ENCODE data around the gene SLC9A5.
A peak's percentile ranks its signal among the peaks of the same experiment; 100 is the strongest.

The SLC9A5 gene

GRCh38 chr16:67282447-67282805, 33.6 kb downstream of the SLC9A5 start:
- no peak for DNase-seq

GRCh38 chr16:67283039-67283825, 34.5 kb downstream of the SLC9A5 start:
- no peak for DNase-seq

DNA sequence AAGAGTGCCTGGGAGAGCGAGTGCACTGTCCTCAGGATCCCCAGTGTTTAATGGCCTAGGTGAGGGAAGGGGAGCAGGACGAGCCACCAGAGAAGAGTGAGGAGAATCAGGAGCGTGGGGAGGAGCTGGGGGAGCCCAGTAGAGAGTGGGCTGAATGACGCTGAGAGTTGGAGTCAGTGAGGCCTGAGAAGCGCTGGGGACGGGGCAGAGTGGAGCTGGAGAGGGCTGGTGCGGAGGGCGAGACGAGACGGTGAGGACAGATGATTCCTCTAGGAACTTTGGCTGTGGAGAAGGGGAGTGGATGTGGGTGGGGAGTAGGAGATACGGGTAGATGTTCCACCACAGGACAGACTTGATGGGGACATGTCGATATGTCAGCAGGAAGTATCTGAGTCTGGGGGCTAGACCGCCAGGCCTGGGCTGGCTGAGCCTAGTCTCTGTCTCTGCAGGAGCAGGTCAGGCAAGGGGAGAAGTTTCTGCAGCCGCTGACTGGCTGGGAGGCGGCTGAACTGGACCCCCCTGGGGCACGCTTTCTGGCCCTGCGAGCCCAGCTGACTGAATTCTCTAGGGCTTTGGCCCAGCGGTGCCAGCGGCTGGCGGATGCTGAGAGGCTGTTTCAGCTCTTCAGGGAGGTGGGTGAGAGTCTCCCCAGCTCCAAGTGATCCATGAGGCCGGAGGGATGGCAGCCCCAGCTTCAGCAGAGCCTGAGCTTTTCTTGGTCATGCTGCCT, 35.2 kb downstream of the SLC9A5 start:
- DNase-seq = no peak

DNA sequence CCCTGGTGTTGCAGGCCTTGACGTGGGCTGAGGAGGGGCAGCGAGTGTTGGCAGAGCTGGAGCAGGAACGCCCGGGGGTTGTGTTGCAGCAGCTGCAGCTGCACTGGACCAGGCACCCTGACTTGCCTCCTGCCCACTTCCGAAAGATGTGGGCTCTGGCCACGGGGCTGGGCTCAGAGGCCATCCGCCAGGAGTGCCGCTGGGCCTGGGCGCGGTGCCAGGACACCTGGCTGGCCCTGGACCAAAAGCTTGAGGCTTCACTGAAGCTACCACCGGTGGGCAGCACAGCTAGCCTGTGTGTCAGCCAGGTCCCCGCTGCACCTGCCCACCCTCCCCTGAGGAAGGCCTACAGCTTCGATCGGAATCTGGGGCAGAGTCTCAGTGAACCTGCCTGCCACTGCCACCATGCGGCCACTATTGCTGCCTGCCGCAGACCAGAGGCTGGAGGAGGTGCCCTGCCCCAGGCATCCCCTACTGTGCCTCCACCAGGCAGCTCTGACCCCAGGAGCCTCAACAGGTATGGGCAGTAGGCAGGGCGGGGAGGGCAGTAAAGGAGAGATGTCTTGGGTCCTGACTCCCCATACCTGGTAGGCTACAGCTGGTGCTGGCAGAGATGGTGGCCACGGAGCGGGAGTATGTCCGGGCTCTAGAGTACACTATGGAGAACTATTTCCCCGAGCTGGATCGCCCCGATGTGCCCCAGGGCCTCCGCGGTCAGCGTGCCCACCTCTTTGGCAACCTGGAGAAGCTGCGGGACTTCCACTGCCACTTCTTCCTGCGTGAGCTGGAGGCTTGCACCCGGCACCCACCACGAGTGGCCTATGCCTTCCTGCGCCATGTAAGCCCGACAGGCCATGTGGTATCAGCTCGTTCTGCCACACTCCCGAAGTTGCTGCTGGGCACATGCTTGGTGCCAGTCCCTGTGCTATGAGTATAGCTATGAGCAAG, 36.2 kb downstream of the SLC9A5 start:
- DNase-seq = no peak

DNA sequence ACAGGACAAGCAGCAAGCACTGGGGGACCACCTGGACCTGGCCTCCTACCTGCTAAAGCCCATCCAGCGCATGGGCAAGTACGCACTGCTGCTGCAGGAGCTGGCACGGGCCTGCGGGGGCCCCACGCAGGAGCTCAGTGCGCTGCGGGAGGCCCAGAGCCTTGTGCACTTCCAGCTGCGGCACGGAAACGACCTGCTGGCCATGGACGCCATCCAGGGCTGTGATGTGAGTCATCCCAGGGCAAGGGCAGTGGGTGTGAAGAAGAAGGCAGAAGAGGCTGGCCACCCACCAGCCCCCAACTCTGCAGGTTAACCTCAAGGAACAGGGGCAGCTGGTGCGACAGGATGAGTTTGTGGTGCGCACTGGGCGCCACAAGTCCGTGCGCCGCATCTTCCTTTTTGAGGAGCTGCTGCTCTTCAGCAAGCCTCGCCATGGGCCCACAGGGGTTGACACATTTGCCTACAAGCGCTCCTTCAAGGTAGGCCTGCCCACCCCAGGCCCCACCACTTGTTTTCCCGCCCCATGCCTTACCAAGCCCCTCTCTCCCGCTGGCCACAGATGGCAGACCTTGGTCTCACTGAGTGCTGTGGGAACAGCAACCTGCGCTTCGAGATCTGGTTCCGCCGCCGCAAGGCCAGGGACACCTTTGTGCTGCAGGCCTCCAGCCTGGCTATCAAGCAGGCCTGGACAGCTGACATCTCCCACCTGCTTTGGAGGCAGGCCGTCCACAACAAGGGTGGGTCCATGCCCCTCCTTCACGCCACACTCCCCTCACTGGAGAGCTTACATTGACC, 37.9 kb downstream of the SLC9A5 start:
- no peak for DNase-seq

DNA sequence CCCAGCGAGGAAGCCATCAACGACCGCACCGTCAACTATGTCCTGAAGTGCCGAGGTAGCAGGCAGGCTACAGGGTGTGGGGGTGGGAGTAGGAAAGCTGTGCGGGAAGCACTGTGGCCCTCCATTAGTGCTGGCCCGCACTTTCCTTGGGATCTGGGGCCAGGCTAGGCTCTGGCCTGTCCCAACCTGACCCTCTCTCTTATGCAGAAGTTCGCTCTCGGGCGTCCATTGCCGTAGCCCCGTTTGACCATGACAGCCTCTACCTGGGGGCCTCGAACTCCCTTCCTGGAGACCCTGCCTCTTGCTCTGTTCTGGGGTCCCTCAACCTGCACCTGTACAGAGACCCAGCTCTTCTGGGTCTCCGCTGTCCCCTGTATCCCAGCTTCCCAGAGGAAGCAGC, 39.2 kb downstream of the SLC9A5 start:
- DNase-seq = no peak

GRCh38 chr16:67291461-67291860, 42.7 kb downstream of the SLC9A5 start:
- no peak for DNase-seq

DNA sequence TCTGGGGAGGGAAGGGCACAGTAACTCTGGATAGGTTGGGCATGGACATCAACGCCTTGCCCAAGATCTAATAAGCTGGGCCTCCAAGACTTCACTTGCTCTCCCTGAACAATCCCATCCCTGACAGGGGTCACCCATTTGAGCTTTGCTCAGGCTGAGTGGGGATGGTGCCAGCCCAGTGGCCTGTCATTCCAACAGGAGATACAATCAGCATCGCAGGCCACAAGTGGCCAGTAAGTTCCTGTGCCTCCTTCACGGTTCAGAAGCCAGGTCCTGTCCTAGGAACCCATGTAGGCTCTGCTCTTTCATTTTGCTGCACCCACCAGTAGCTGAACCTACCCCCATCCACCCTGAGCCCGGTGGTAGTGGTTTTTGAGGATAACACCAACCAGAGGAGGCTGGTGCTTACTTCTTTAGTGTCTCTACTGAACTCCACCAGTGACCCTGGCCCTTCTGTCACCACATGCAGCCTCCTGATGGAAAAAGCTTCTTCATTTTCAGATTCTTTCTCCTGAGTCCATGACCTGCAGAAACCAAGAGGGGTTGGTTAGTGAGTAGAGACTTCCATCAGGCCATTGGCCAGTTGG, 45.5 kb downstream of the SLC9A5 start:
- DNase-seq = no peak

DNA sequence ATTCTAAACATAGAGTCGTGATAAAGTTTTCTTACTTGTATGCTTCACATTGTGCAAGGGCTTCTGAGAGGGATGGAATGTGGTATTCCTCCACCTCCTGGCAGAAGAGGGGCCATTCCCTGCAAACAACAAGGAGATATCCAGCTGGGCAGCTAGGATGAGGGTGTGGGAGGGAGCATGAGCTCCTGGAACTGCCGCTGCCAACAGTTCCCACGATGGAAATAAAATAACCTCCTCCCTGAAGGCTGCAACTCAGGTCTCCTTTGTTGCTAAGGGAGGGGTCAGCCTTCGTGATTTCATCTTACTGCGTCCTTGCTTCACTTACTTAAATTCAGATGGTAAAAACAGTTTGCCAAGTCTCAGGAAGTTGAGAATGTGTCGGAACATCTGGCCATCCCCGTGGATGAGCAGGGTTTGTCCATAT, 46.2 kb downstream of the SLC9A5 start:
- no peak for DNase-seq

DNA sequence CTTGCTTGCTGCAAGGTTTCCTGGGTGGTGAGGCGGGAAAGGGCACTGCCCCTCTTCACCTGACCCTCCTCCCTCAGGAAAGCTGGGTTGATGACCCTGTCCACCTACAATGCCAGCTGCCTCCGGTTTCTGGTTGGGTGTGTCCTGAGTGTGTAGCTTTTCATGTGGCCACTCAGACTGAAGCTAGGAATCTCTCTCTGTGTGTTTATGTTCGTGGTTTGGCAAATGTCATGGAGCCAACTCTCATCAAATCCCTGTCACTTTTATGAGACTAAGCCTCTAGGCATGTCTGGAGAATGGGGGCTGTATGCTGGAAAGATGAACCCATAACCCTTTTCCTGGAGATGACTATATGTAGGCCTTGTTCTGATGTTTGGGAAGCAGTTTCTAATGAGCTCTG, 47.6 kb downstream of the SLC9A5 start:
- DNase-seq = no peak

GRCh38 chr16:67298277-67298676, 49.5 kb downstream of the SLC9A5 start:
- DNase-seq = no peak

DNA sequence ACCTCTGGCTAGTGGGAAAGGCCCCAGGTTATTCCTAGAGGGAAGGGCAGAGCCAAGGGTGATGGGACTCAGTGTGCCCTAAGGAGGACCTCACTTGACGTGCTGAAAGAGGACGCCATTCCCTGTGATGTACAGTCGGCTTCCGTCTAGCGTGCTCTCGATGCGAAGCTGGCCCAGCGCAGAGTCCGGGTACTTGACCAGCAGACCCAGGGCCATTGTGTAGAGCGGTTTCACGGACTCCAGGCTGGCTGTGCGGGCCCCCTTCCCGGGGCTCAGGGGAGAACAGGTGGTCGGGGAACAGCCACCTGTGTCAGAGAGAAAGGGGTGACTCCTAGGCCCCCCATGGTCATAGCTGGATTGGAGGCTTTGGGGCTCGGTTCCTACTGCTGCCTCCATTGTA, 50.5 kb downstream of the SLC9A5 start:
- DNase-seq = no peak

- DNase-seq = no peak
Measured at GRCh38 chr16:67301080-67301782, 52.5 kb downstream of the SLC9A5 start.

- no peak for DNase-seq
Measured at GRCh38 chr16:67302076-67302475, 53.3 kb downstream of the SLC9A5 start.

DNA sequence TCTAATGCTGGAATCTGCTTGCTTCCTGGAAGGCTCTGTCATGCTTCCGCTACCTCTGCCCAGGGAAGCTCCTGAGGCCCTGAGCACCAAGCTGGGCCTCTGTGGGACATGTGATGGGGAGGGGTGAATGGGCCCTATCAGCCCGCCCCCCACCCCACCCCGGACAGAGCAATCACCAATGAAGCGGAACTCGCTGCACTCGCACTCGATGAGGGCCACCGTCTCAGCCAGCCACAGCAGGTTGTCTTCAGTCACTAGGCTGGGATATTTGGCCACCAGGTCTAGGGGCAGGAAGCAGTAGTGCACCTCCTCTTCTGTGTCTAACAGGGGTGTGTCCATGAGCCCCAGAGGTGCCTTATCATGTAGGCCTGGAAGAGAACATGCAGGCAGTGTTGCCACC, 54.2 kb downstream of the SLC9A5 start:
- no peak for DNase-seq

- no peak for DNase-seq
Measured at GRCh38 chr16:67304020-67304419, 55.2 kb downstream of the SLC9A5 start.

DNA sequence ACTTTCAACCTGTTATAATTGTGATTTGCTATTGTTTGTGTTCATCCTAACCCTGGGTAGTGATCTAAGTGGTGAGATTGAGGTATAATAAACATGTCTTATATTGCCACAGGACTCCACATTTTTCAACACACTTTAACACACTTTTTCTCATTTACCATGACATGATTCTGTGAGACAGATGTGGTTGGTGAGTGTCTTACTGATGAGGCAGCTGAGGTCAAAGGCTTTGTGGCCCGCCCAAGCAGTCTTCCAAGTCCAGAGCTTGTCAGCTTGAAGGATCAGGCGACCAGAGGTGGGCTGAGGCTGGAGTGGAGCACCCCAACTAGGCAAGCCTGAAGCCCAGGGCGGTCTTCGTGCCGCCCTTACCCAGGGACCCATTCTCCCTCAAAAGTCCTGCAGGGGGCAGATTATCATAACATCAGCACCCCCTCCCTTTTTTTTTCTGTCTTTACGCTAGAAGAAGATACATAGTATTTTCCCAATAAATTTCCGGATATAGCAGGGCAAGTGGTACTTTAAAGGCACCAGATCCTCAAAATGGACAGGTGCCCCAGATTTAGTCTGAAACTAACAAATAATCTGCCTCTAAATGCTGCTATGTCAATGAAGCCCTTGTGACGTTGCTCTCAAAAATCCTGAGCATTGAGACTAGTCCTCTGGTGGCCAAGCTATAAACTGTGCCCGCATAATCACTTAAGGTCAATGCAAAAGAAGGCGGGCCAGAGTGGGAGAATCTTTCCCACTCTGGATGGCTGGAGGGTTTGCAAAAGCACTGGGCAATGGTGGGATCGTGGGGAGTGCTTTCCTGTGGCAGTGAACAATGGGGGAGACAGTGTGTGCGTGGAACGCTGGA, 56.7 kb downstream of the SLC9A5 start:
- no peak for DNase-seq

GRCh38 chr16:67310561-67310960, 61.8 kb downstream of the SLC9A5 start:
- DNase-seq = no peak

GRCh38 chr16:67311607-67312488, 63.1 kb downstream of the SLC9A5 start:
- peak; percentile 38 for DNase-seq
